Medulla oblongata (tissue), 1 donor: ENCODE results near the gene PHPT1.
"Not testable (repeated sequence)": the region's sequence is repeated elsewhere in the genome, so short reads cannot be mapped to it uniquely, and the experiment has no call there.

Source experiments
- DNase-seq: peaks from one replicate; pipeline ENCODE4 v3.0.0-alpha.2; 2015; ENCODE audit errors: extremely low spot score

Gene PHPT1

GRCh38 chr9:136849038-136849959 lies at the start of gene PHPT1:
Gene PHPT1 (plus strand): TSS chr9:136849409. CDS start chr9:136849431, 22 bp downstream.
- peak; percentile 99 for DNase-seq

GRCh38 chr9:136799854-136800657 lies 49.2 kb upstream of the PHPT1 start:
- peak; percentile 53 for DNase-seq

GRCh38 chr9:136802321-136802720 lies 46.9 kb upstream of the PHPT1 start:
- DNase-seq, result no peak

- not testable (repeated sequence) for DNase-seq
Measured at GRCh38 chr9:136803009-136803550, 46.1 kb upstream of the PHPT1 start.

GRCh38 chr9:136803551-136804508 lies 45.4 kb upstream of the PHPT1 start:
- DNase-seq, result no peak

GRCh38 chr9:136804509-136805206 lies 44.6 kb upstream of the PHPT1 start:
- DNase-seq, result no peak

- no peak for DNase-seq
Measured at GRCh38 chr9:136805207-136805740, 43.9 kb upstream of the PHPT1 start.

- no peak for DNase-seq
Measured at GRCh38 chr9:136806067-136806466, 43.1 kb upstream of the PHPT1 start.

- DNase-seq, result no peak
Measured at GRCh38 chr9:136806631-136807201, 42.5 kb upstream of the PHPT1 start.

- peak; percentile 59 for DNase-seq
Measured at GRCh38 chr9:136807281-136808074, 41.7 kb upstream of the PHPT1 start, which contains the start of gene RABL6. Gene RABL6 (plus strand): TSS chr9:136807948. CDS start chr9:136808197, 249 bp downstream.

- peak; percentile 35 for DNase-seq
Measured at GRCh38 chr9:136808075-136808805, 41.0 kb upstream of the PHPT1 start.

- DNase-seq, result no peak
Measured at GRCh38 chr9:136808806-136809158, 40.4 kb upstream of the PHPT1 start.

GRCh38 chr9:136814725-136815421 lies 34.3 kb upstream of the PHPT1 start:
- DNase-seq, result no peak

GRCh38 chr9:136815422-136815782 lies 33.8 kb upstream of the PHPT1 start:
- no peak for DNase-seq

GRCh38 chr9:136820971-136821825 lies 28.0 kb upstream of the PHPT1 start:
- no peak for DNase-seq

- DNase-seq, result no peak
Measured at GRCh38 chr9:136821826-136822544, 27.2 kb upstream of the PHPT1 start.
